DMS79 treated with DMSO at 0.1 percent for 48 hours (cell line): Measurements from ENCODE around the gene UCP3.
A peak's percentile ranks its signal among the peaks of the same experiment; 100 is the strongest.
"Not testable (repeated sequence)": the region's sequence is repeated elsewhere in the genome, so short reads cannot be mapped to it uniquely, and the experiment has no call there.

Source experiments
- DNase-seq: peaks from one replicate; lab custom pipeline; 2025; lab: John Stamatoyannopoulos, UW

UCP3 gene

GRCh38 chr11:74000307-74001133, 8.4 kb downstream of the UCP3 start:
- no peak for DNase-seq

DNA sequence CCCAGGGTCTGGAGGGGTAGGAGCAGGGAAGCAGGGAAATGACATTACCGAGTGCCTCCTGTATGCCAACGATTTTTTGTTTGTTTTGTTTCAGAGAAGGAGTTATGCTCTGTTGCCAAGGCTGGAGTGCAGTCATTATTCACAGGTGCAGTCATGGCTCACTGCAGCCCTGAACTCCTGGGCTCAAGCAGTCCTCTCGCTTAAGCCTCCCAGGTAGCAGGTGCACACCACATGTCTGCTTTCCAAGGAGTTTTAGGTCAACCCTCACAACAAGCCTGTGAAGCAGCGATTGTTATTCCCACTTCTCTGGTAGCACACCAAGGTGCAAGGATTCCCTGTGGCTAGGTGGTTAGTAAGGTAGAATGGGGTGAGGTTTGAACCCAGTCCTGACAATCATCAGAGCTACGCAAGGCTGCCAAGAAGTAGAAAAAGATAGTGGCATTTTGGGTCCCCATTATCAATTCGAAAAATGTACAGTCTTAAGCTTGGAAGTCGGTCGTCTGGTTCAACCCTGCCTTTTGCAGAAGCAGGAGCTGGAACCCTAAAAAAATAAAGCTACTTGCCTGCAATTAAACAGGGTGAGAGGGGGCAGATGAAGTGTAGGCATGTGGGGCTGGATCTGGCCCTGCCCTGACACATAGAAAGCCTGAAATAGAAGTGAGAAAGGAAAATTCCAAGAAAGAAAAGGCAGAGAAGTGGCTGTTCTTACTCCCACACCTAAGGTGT, 9.1 kb downstream of the UCP3 start:
- DNase-seq: peak; percentile 93

DNA sequence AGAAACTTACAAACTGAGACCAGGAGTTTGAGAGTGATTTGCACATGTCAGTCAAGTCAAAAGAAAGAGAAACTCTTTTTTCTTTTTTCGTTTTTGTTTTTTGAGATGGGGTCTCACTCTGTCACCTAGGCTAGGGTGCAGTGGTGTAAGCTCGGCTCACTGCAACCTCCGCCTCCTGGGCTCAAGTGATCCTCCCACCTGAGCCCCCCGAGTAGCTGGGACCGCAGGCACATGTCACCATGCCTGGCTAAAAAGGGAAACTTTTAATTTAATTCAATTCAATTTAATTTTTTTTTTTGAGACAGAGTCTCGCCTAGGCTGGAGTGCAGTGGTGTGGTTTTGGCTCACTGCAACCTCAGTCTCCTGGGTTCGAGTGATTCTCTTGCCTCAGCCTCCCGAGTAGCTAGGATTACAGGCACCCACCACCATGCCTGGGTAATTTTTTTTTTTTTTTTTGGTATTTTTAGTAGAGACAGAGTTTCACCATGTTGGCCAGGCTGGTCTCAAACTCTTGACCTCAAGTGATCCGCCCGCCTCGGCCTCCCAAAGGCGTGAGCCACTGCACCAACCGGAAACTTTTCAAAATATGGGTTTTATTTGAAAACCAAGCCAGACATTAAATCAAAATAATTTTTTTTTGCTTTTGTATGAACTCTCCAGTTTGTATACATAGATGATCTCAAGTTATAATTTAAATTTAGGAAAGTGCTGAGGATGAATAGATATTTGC, 9.9 kb downstream of the UCP3 start:
- no peak for DNase-seq

DNA sequence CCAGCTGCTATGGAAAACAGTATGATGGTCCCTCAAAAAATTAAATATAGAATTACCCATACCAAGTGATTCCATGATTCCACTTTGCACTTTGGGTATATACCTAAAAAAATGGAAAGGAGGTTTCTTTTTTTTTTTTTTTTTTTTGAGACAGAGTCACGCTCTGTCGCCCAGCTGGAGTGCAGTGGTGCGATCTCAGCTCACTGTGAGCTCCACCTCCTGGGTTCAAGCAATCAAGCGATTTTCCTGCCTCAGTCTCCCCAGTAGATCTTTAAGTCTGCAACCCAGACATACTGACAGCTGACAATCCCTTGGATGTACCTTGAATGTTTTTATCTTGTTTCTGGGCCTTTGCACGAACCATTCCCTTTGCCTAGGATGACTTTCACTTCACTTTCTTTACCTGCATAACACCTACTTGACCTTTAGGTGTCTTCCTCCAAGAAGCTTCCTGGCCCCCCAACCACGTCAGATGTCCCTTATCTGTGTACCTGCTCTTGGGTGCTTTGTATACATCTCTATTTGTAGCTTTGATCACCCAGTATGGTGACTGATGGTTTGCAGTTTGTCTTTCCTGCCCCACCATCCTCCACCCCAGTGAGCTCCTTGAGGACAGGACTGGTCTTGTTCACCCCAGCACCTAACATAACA, 11.6 kb downstream of the UCP3 start:
- no peak for DNase-seq

DNA sequence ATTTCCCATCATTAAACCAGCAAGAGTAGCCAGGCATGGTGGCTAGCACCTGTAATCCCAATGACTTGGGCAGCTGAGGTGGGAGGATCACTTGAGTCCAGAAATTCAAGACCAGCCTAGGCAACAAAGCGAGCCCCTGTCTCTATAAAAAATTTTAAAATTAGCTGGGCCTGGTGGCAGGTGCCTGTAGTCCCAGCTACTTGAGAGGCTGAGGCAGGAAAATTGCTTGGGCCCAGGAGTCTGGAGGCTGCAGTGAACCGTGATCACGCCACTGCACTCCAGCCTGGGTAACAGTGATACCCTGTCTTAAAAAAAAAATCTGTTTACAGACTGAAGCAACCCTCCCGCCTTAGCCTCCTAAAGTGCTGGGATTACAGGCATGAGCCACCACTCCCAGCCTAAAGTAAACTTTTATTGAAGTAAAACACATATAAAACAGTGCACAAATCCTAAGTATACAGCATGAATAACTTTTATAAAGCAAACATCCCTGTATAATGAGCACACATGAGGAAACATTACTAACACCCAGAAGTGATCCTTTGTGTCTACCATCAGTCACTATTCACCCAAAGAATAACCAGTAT, 12.6 kb downstream of the UCP3 start:
- peak; percentile 78 for DNase-seq

GRCh38 chr11:73995731-73996130, 13.2 kb downstream of the UCP3 start:
- no peak for DNase-seq

- DNase-seq: no peak
Observed at GRCh38 chr11:73995247-73995646, 13.6 kb downstream of the UCP3 start.

DNA sequence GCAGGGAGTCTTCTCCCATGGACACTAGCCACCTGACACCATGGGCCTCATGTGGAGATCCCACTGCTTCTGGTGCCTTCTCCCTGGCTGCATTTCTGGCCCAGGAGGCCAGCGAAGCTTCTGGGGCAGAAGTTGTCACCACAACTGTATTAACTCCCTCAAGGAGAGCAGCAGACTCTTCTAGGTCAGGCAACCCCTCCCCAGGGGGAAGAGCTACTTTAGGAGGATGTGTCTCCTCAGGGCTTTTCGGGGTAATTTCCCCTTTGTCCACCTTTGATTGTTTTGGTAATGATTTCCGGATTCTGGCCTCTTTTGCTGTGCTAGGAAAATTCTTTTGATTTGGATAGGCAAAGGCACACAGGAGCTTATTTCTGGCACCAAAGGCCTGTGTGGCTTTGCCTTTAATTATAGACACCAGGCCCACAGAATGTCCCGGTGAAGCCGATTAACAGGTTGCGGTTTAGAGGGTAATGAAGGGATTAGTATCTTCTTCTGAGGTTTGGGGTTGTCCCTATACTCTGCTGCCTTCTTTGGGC, 17.3 kb downstream of the UCP3 start:
- DNase-seq: no peak

DNA sequence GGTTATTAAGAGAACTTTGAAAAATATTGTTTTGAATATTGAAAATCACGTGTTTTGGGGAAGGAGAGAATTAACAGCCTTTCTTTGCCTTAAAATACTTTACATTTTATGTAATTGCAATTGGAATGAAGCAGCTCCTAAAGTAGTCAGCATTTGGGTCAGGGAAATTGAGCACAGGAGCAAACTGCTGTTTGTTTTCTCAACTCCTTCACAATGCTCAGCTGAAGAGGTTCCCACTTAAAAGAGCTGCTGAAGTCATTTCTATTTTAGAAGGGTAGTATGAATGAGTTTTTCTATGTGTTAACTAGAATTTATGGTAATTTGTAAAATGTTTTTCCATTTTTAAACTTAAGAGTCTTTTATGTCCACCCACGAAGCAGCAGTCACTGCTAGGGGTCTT, 18.2 kb downstream of the UCP3 start:
- DNase-seq: peak; percentile 89

- no peak for DNase-seq
Observed at GRCh38 chr11:73989156-73989555, 19.7 kb downstream of the UCP3 start.

- DNase-seq: no peak
Observed at GRCh38 chr11:73988227-73988626, 20.7 kb downstream of the UCP3 start.

- DNase-seq: not testable (repeated sequence)
Observed at GRCh38 chr11:73985661-73986060, 23.2 kb downstream of the UCP3 start.

- DNase-seq: no peak
Observed at GRCh38 chr11:73983741-73984538, 24.9 kb downstream of the UCP3 start.

GRCh38 chr11:73982990-73983740, 25.7 kb downstream of the UCP3 start:
- peak; percentile 97 for DNase-seq

DNA sequence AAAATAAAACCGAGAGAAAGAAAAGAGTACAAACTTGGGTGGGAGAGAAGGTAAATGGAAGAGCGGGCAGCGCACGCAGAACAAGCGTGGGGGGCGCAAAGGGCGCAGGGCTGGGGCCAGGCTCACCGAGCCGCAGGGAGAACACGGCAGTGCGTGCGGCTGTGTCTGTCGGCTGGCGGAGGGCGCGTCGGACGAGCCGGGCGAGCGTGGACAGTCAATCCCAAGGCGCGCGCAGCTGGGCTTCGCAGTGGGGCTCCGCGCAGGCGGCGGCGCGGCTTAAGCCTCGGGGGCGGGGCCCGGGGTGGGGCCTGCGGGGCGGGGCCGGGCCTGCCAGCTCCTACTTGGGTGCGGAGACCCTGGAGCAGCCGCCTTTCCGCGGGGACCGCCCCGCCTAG, 26.3 kb downstream of the UCP3 start, which contains the start of gene UCP2:
Gene UCP2 (minus strand): TSS at position 249 of the 395 bp plus-strand sequence. CDS start 4,465 bp downstream, outside the sequence.
- peak; percentile 91 for DNase-seq

DNA sequence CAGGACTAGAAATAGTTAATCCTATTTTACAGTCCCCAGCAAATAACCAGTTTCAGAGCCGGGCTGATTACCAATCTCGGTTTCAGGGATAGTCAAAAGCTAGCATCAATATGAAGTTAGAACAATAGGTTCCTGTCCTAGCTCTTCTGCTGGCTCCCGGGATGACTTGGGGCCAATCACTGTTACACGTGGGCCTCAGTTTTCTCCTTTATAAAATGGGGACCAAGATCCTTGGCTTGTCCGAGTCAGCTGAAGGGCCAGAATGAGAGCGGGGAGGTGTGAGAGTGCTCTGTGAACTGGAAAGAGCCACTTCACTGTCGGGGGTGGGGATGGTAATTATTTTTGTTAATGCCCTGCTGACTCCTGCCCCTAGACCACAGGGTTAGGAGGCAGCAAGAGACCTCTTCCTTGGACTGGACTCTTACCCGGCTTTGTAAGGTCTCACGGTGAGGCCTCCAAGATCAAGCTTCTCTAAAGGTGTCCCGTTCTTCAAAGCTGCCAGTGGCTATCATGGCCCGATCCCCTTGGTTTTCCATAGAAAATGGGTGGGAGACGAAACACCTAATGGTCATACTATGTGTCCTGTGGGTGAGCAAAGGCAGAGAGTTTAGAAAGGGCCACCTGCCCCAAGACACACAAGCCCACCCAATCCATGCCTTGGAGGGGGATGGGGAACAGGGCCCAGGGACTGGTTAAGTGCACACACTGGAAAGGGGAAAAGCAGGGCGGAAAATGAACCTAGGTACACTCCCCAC, 27.7 kb downstream of the UCP3 start:
- DNase-seq: no peak

GRCh38 chr11:73980001-73980961, 28.6 kb downstream of the UCP3 start:
- no peak for DNase-seq

DNA sequence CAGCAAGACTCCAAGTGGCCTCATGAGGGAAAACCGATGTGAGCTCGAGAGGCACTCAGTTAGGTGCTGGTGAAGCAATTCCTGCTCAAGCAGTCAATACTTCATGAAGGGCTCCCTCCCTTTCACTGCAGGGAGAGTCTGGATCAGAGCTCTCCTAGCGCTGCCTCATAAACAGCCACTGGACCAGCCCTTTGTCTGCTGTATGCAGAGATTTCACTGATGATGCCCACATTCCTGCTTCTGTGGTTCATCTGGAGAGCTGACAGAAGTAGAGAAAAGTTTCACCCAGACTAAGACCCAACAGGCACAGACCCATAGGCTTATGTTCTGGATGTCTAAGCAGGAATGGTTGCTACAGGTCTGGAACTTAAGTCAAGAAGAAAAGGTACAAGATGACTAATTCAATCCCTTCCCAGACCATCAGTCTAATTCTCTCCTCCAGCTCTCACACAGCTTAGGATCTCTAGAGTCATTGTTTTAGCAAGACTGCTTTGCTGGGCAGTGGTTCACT, 30.3 kb downstream of the UCP3 start:
- no peak for DNase-seq
